Cerebellar nuclear complex (tissue), 1 donor: ENCODE data around the gene MESD.

Source experiments
- DNase-seq, 2 experiments: peaks; one replicate each; lab custom pipeline; 2025; lab: John Stamatoyannopoulos, UW

Gene MESD

DNA sequence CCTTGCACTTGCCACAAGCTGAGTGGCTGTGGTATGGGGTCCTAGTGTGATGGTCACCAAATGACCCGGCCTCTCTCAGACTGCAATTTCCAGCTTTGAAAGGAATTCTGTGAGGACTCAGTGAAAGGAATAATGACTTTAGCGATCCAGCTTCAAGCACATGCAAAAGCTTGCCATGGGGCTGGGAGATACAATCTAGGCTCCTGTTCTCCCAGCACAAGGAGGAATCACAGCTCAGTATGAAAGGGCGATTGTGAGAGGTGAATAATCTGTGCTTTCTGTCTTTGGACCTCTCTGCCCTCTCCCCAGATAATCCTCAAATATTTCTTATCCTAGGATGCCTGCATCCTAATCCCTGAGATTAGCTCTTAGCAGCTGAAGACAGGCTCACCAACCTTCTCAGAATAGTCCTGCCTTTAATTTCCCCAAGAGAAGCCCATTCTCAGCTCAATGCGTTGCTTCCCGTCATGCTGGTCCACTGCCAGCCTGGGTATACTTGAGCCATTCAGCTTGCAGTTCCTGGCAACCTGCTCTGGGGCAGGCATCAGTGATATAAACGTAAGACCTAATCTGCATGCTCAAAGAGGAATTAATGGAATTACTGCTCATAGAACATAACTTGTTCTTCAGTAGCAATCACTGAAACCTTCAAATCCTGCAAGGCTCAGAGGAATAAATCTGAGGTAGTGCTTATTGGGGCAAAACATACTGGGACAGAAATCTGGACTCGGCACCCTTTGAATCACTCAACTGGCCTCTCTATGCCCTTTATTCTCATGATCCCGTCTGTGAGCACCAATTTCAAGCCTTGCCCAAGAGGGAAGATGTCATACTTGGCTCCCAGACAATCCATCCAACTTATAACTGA, 26.2 kb upstream of the MESD start:
- no peak for DNase-seq

DNA sequence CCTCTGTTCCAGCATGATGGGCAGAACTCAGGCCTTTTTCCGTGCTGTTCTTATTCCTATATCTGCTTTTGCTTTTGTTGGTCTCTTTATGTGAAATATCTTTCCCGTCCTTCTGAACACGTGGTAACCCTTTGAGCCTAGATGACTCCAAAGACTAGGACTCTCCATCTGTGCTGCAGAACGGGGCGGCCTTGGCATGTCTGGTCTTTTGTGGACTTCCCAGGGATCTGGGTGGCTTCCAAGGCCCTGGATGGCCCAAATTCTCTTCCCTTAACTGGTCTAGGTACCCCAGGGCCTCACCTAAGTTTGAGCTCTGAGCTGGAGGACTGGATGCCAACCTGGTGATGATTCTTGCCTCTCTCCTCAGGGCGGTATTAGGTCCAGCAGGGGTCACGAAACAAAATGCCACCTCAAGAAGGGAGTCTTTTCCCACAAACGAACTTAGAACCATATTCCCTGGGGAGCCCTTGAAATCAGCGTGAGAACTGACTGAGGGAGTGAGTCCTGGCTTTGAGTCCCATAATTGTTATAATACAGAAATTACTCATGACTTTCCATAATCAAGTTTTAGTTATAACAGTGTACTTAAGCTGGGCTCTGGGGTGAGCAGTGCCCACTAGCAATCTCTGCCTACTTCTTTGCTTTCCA, 25.0 kb upstream of the MESD start:
- no peak for DNase-seq

DNA sequence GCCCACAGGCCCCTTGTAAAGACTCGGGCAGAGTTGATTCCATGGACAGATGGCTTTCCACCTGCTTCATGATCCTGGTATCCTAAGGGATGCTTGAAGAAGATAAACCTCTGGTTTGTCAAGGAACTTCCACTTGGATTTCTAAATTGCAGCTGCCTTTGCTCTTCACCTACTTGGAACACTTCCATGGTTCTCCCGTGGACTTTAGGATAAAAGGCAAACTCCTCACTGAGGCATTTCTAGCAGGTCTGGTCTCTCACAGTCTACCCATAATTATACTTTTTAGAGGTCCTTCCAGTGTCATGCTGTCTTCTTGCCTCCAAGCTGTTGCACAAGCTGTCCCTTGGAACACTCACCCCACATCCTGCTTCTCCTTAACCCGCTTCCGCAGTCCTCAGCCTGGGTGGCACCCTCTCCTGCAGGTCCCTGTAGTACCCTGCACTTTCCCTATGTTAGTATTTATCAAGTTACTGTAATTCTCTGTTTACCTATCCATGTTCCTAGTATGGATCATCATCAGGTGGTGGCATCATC, 23.8 kb upstream of the MESD start:
- no peak for DNase-seq

DNA sequence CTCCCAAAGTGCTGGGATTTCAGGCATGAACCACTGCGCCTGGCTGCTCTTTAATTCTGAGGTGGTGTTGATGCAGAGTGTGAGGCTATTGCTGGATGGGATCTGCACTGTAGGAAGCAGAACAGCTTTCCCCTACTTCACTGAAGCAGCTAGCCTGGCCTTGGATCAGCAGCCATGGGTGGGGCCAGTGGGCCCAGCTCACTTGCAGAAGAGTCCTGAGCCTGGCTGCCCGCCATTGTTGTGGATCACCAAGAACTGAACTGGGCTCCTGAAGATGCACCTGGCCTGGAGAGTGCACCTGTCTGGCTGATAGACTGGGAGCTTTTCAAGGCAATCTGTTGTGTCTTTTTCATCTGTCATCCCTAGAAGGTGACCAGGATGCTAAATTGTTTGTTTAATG, 23.0 kb upstream of the MESD start:
- no peak for DNase-seq

DNA sequence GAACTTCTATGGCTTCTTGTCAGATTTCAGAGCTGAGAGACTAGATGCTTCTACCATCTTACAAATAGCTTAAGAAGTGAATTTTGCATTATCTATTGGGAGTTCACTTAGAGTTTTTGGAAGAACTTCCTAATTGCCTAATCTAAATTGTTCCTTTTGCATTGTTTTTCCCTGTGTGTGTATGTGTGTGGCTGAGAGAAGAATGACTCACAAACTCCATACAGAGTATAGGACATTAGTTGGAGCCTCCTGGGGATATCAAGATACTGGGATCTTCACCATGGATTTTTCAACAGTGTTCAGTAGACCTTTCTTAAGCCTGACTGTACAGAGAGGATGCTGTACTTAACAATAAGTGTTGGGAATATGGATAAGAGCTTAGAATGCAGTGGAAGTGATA, 22.0 kb upstream of the MESD start:
- DNase-seq, result no peak

DNA sequence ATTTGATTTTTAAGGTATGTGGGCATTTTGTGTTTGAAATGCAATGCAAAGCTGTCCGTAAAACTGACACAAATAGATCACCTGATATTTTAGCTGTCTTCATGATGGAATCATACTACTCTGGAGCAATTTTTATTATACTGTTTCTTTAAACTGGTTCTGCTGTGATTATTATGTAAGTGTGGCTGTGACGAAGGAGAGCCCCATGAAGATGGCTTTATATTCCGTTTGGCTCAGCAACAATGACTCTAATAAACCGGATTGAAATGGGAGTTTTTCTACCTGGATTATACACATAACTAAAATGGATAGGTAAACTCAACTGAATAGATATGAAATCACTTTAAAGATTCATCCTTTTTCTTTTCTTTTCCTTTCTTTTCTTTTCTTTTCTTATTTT, 20.5 kb upstream of the MESD start:
- peak in 1 of 2 experiments; percentile 30 for DNase-seq

DNA sequence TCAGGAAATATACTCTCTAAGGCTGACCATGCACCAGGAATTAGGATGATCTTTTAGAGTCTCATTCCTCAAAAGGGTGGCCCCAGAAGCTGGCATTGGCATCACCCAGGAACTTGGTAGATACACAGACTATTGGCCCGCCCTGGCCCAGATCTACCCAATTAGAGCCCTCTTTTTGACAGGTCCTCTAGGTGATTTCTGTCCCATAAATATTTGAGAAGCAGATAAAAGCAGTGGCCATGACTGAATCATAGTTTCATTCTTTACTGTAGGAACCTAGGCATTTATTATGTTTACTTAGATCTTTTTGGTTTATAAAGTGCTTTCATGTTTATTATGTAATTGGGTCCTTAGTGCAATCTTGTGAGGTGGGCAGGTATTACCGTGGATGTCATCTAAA, 18.7 kb upstream of the MESD start:
- DNase-seq, result no peak

DNA sequence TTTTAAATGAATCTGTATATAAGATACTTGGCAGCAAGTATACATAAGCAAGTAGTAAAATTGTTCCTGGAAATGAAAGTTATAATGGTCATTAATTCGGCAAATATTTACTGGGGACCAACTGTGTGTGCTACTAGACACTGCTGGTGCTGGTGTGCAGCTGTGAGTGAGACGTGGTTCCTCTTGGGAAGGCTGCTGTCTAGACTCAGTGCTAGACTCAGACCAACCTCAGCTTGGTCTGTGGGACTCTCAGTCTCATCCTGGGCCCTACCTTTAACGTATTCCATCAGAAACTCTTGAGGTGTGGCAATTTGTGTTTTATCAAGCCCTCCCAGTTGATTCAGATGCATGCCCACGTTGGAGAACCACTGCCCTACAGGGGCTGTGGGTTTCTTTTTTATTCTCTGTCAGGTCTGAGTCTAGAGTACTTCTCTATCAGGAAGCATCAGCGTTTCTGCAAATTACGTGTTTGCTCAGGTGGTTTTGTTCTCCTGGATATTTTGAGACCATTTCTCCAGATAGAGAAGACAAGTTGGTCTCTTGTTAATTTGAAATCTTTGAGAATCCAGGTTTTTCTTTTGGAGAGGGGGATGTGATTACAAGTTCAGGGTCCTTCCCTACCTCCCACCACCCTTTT, 17.9 kb upstream of the MESD start:
- DNase-seq, result no peak

DNA sequence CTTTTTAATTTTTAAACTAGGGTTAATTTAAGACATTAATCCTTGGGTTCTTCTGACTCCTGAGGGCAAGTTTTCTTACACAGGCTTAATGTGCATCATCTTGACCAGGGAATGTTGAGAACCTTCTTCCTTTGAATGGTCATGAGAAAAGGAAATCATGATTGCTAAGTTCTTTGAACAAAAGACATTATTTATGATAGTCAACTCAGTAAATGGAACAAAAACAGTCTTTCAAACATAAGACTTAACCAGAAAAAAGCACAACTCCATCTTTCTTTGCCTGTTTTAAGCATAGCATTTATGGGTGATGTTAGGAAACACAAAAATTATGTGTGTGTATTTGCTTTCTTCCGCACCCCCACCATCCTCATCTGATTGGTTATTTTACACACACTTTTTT, 16.5 kb upstream of the MESD start:
- DNase-seq, result no peak

DNA sequence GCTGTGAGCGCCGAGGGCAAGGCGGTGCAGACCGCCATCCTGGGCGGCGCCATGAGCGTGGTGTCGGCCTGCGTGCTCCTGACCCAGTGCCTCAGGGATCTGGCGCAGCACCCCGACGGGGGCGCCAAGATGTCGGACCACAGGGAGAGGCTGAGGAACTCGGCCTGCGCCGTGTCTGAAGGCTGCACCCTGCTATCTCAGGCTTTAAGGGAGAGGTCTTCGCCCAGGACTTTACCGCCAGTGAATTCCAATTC, 13.4 kb upstream of the MESD start:
- no peak for DNase-seq

DNA sequence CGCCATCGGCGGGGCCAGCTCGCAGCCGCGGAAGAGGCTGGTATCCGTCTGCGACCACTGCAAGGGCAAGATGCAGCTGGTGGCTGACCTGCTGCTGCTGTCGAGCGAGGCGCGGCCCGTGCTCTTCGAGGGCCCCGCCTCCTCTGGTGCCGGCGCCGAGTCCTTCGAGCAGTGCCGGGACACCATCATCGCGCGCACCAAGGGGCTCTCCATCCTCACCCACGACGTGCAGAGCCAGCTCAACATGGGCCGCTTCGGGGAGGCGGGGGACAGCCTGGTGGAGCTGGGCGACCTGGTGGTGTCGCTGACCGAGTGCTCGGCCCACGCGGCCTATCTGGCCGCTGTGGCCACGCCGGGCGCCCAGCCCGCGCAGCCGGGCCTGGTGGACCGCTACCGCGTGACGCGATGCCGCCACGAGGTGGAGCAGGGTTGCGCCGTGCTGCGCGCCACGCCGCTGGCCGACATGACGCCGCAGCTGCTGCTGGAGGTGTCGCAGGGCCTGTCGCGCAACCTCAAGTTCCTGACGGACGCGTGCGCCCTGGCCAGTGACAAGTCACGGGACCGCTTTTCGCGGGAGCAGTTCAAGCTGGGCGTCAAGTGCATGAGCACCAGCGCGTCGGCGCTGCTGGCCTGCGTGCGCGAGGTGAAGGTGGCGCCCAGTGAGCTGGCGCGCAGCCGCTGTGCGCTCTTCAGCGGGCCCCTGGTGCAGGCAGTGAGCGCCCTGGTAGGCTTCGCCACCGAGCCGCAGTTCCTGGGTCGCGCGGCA, 12.9 kb upstream of the MESD start:
- no peak for DNase-seq

DNA sequence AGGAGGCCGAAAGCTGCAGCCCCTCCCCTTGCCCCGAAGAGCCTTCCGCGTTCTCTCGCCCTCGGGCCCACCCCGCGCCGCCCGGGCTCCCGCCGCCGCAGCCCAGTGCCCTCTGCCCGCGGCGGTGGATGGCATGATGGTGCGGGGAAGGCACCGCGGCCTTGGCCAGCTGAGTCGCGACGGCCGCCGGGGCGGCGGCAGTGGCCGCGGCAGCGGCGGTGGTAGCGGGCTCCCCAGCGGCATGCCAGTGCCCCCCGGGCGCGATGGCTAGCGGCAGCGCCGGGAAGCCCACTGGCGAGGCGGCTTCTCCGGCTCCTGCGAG, 12.4 kb upstream of the MESD start:
- no peak for DNase-seq

DNA sequence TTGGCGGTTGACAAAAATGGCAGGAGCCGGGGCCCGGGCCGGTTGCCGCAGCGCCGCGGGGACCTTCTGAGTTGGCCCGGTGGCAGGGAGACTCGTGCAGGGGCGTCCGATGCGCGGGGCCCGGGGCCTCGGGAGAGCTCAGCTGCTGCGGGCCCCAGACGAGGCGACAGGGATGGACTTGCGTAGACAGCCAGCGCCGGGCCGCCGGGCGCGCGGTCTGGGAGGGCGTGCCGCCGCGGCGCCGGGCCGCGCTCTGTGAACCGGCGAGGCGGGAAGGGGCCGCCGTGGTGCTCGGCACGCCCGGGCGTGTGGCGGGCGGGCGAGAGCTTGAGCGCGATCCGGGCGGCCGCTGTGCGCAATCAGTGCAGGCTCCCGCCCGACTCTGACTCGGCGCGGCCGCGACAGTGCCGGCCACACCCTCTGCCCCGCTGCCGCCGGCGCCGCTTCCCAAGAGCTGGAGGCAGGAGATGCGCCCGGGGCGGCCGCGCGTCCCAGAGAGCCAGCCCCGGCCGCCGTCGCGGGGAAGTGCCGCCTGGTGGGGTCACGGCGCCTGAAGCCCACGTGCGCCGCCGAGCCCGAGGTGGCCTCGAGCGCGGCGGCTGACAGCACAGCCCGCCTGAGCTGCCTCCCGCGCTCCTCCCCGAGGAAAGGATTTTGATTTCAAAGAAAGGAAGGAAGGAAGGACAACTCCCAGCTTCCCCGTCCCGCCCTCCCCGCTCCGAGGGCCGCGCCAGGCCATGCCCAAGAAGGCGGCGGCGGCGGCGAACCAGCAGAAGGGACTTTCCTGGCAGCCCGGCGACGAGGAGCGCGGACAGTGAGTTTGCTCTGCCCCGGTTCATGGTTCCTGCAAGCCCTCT, 11.8 kb upstream of the MESD start:
- no peak for DNase-seq

DNA sequence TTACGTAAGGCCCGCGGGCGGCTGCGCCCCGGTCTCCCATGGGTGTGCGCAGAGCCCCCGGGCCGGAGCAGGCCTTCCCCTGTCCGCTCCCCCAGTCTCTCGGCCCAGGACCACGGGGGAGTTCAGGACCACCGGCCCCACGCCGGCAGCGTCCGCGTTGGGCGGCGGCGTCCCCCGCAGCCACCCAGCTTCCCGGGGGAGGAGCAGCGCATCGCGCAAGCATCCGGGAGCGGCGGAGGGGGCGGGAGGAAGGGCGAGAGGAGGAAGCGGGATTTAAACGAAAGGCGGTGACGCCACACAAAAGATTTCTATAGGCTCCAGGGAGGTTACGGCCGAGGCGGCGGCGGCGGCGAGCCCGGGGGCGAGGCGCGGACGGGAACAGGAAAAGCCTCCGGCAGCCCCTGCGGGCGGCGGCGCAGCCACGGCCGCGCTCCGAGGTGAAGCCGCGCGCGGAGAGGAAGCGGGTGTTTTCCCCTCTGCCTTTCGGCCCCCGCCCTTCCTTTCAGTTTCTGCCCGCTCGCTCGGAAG, 11.1 kb upstream of the MESD start, which contains the start of gene TLNRD1:
TSS of gene TLNRD1 (plus strand) at position 300 of the 528 bp plus-strand sequence. CDS start 1,349 bp downstream, outside the sequence.
- DNase-seq, result peak in 1 of 2 experiments; percentile 57

DNA sequence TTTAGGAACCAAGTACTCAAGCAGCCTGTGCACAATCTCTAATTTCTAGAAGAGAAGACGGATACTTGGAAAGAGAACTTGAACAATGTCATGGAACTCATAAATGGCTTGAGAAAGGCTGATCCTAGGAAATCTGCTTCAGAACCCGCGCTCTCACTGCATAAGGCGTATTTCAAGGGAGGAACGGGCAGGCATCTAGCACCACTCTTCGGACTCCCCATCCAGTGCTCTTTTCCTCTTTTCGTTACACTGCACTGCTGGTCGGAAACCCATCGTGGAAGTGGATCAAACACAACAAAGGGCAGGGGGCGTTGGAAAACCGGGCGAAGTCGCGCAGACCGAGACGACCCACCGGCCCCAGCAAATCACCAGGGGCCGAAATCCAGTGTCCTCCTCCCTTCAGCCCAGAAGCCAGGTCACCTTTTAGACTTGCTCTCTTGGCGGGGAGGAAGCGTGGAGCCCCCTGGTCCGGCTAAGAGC, 10.6 kb upstream of the MESD start:
- DNase-seq, result no peak

DNA sequence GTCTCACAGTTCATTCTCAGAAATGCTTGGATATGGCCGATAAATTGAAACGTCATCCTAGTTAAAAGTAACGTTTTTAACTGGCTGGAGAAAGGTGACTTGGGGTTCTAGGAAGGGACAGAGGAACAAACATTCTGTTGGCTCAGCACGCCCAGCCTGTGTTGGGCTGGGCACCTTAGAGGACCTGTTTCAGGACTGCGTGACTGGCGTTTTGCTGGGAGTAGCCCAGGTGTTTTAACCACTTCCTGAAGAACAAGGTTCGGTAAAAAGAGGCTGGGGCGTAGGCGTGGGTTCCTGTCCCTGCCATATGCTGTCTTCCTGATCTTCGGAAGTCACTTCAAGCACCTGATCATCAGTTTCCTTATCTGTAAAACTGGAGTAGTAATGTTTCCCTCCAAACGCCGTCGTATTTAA, 10.0 kb upstream of the MESD start:
- DNase-seq, result no peak

DNA sequence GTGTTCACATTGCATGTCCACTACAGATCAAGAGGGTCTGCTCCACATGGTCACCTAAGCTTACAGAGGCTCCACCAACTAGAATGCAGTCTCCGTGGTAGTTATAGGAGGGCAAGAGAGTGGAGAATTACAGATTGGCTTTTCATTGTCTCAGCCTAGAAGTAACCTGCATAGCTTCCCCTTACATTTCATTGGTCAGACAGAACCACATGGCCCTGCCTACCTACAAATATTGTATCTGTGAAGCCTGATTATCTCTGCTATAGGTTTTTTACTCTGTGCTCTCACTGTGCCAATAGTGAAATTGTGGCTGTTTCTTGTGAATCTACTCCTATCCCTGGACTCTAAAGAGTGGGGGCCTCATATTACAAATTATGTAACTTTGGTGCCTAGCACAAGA, 8.6 kb upstream of the MESD start:
- no peak for DNase-seq

DNA sequence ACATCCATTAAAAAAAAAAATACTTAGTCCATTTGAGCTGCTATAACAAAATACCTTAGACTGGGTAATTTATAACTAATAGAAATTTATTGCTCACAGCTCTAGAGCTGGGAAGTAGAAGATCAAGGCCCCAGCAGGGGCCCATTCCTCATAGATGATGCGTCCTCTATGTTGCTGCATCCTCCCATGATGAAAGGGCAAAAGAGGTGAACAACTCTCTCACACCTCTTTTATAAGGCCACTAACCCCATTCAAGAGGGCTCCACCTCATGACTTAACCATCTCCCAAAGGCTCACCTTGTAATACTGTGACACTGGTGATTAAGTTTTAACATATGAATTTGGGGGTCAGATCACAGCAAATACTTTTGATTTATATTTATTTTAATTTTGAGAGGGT, 8.1 kb upstream of the MESD start:
- DNase-seq, result no peak

DNA sequence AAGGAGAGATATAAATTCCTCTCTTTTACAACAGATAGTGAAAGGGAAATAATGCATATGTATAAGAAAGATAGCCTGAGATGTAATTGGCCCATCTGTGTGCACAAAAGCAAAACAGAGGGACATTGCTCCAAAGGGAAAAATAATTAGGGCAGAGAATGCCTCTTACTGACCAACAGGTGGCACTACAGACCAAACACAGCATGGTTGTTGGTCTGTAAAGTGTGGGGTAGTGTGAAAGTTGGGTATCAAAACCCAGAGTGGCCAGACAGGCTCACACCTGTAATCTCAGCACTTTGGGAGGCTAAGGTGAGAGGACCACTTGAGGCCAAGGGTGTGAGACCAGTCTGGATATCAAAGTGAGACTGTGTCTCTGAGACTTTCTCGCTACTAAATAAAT, 6.6 kb upstream of the MESD start:
- no peak for DNase-seq

DNA sequence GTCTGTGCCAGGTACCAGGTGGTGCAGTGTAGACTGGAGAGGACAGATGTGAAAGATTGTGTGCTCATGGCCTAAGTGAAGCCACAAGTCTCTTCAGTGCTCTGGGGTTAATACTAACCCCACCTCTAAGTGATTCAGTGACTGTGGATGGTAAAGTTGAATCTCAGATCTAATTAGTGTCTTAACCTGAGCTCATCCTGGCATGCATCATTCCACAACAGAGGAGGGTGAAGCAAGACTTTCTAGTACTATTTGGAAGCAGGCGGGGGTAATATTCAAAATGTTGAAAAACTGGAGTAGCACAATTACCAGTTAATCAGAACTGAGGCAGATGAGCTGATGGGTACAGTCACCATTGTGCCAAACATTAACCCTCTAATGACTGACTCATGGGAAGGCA, 2.8 kb upstream of the MESD start:
- no peak for DNase-seq

DNA sequence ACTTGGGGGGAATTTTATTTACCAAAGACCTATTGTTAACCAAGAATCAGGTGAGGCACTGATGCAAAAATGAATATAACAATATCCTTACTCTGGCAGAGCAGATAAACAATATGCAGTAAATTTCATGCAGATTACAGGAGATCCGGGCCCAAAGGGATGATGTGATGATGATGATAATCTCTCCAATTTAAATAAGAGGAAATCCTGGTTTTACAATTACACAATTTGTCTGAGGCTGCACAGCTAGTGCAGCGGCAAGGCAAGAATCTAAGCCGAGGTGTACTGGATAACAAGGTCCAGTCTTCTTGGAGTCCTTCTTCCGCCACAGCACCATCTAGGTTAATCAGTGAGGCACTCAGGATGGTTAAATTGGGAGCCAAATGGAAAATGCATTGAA, 2.4 kb upstream of the MESD start:
- DNase-seq, result no peak
